ENCODE data around the gene POU1F1.

Gene POU1F1

GRCh38 chr3:87276484-87276883 is at the start of gene POU1F1:
Gene POU1F1, minus strand, starts transcription at chr3:87276584. Its CDS starts 122 bp downstream, at chr3:87276462.
- TF ChIP-seq GATA3 (IDR thresholded peaks at IDR 0.05; ENCODE audit: low read depth, low read length) = no peak
- TF ChIP-seq GATA2 (IDR thresholded peaks at IDR 0.05; ENCODE audit: low read depth, low read length) = no peak

- TF ChIP-seq GATA2 (IDR thresholded peaks at IDR 0.05; ENCODE audit: low read depth, low read length) (no peak), GATA3 (IDR thresholded peaks at IDR 0.05; ENCODE audit: low read depth, low read length) (no peak)
Measured at GRCh38 chr3:87324609-87325008, 48.2 kb upstream of the POU1F1 start.

GRCh38 chr3:87320756-87321626 is 44.6 kb upstream of the POU1F1 start:
- TF ChIP-seq GATA3 (IDR thresholded peaks at IDR 0.05; ENCODE audit: low read depth, low read length) (no peak), GATA2 (IDR thresholded peaks at IDR 0.05; ENCODE audit: low read depth, low read length) (no peak)

- no peak for TF ChIP-seq GATA3 (IDR thresholded peaks at IDR 0.05; ENCODE audit: low read depth, low read length)
- TF ChIP-seq GATA2 (IDR thresholded peaks at IDR 0.05; ENCODE audit: low read depth, low read length) = no peak
Measured at GRCh38 chr3:87318617-87319021, 42.2 kb upstream of the POU1F1 start.

GRCh38 chr3:87317779-87318178 is 41.4 kb upstream of the POU1F1 start:
- TF ChIP-seq GATA2 (IDR thresholded peaks at IDR 0.05; ENCODE audit: low read depth, low read length) (no peak), GATA3 (IDR thresholded peaks at IDR 0.05; ENCODE audit: low read depth, low read length) (no peak)

GRCh38 chr3:87313641-87314040 is 37.3 kb upstream of the POU1F1 start:
- TF ChIP-seq GATA3 (IDR thresholded peaks at IDR 0.05; ENCODE audit: low read depth, low read length) (no peak), GATA2 (IDR thresholded peaks at IDR 0.05; ENCODE audit: low read depth, low read length) (no peak)

- TF ChIP-seq GATA3 (IDR thresholded peaks at IDR 0.05; ENCODE audit: low read depth, low read length) (no peak), GATA2 (IDR thresholded peaks at IDR 0.05; ENCODE audit: low read depth, low read length) (no peak)
Measured at GRCh38 chr3:87311309-87311708, 34.9 kb upstream of the POU1F1 start.

- no peak for TF ChIP-seq GATA3 (IDR thresholded peaks at IDR 0.05; ENCODE audit: low read depth, low read length)
- TF ChIP-seq GATA2 (IDR thresholded peaks at IDR 0.05; ENCODE audit: low read depth, low read length) = no peak
Measured at GRCh38 chr3:87309601-87310000, 33.2 kb upstream of the POU1F1 start.

GRCh38 chr3:87307805-87308204 is 31.4 kb upstream of the POU1F1 start:
- TF ChIP-seq GATA3 (IDR thresholded peaks at IDR 0.05; ENCODE audit: low read depth, low read length) = no peak
- no peak for TF ChIP-seq GATA2 (IDR thresholded peaks at IDR 0.05; ENCODE audit: low read depth, low read length)

- TF ChIP-seq GATA2 (IDR thresholded peaks at IDR 0.05; ENCODE audit: low read depth, low read length) = no peak
- no peak for TF ChIP-seq GATA3 (IDR thresholded peaks at IDR 0.05; ENCODE audit: low read depth, low read length)
Measured at GRCh38 chr3:87305517-87305916, 29.1 kb upstream of the POU1F1 start.

- TF ChIP-seq GATA3 (IDR thresholded peaks at IDR 0.05; ENCODE audit: low read depth, low read length) (no peak), GATA2 (IDR thresholded peaks at IDR 0.05; ENCODE audit: low read depth, low read length) (no peak)
Measured at GRCh38 chr3:87298111-87298718, 21.8 kb upstream of the POU1F1 start.

- no peak for TF ChIP-seq GATA3 (IDR thresholded peaks at IDR 0.05; ENCODE audit: low read depth, low read length)
- no peak for TF ChIP-seq GATA2 (IDR thresholded peaks at IDR 0.05; ENCODE audit: low read depth, low read length)
Measured at GRCh38 chr3:87288446-87288845, 12.1 kb upstream of the POU1F1 start.

GRCh38 chr3:87287011-87287410 is 10.6 kb upstream of the POU1F1 start:
- TF ChIP-seq GATA3 (IDR thresholded peaks at IDR 0.05; ENCODE audit: low read depth, low read length) (no peak), GATA2 (IDR thresholded peaks at IDR 0.05; ENCODE audit: low read depth, low read length) (no peak)

GRCh38 chr3:87272718-87273341 is 3.6 kb downstream of the POU1F1 start:
- TF ChIP-seq GATA3 (IDR thresholded peaks at IDR 0.05; ENCODE audit: low read depth, low read length) = no peak
- no peak for TF ChIP-seq GATA2 (IDR thresholded peaks at IDR 0.05; ENCODE audit: low read depth, low read length)
